Neuronal stem cell (in vitro differentiated cells): ENCODE data around the gene SPOCK1.

Experiments
- DNase-seq: peaks from one replicate; pipeline ENCODE4 v3.0.0-alpha.2; 2013; ENCODE audit warnings: low spot score
- H2AFZ ChIP-seq: one replicate; pipeline ENCODE4 v1.6.1; 2013; ENCODE audit warnings: mild to moderate bottlenecking, low read length, inconsistent platforms
- H2AK5ac ChIP-seq: 2 replicates; pipeline ENCODE4 v1.6.1; 2013; ENCODE audit warnings: low read depth, mild to moderate bottlenecking, inconsistent platforms, low read length, moderate library complexity, mixed read lengths
- H2BK120ac ChIP-seq: 2 replicates; pipeline ENCODE4 v1.6.1; 2013; ENCODE audit warnings: low read depth, mild to moderate bottlenecking, inconsistent platforms, low read length, moderate library complexity, mixed read lengths
- H2BK12ac ChIP-seq: one replicate; pipeline ENCODE4 v1.6.1; 2013; ENCODE audit warnings: low read length, inconsistent platforms
- H2BK15ac ChIP-seq: 2 replicates; pipeline ENCODE4 v1.6.1; 2013; ENCODE audit warnings: mild to moderate bottlenecking, low read length, inconsistent platforms, mixed read lengths
- H2BK5ac ChIP-seq: one replicate; pipeline ENCODE4 v1.6.1; 2013; ENCODE audit warnings: inconsistent platforms, mild to moderate bottlenecking, low read length, moderate library complexity
- H3K14ac ChIP-seq: one replicate; pipeline ENCODE4 v1.6.1; 2013; ENCODE audit warnings: low read length, inconsistent platforms
- H3K18ac ChIP-seq: 2 replicates; pipeline ENCODE4 v1.6.1; 2013; ENCODE audit warnings: low read length, inconsistent platforms
- H3K23ac ChIP-seq: 2 replicates; pipeline ENCODE4 v1.6.1; 2013; ENCODE audit warnings: low read depth, mild to moderate bottlenecking, mixed read lengths, low read length, inconsistent platforms; ENCODE audit not compliant: poor library complexity
- H3K27ac ChIP-seq: replicated peaks from 3 replicates; pipeline ENCODE4 v1.5.1; 2013; ENCODE audit warnings: low read length, inconsistent platforms
- H3K27me3 ChIP-seq, 3 experiments: 2 replicates each; pipeline ENCODE4 v1.6.1; 2013; ENCODE audit warnings: low read length in 3 of 3, mild to moderate bottlenecking in 2 of 3, inconsistent platforms in 1 of 3, low read depth in 1 of 3, mixed read lengths in 1 of 3, moderate library complexity in 1 of 3; ENCODE audit not compliant: control insufficient read depth in 3 of 3, insufficient read depth in 3 of 3
- H3K36me3 ChIP-seq, 2 donors: replicated peaks in 1 of 2; 2 replicates each; pipeline ENCODE4 v1.6.1; 2013; ENCODE audit warnings: low read length in 2 of 2; ENCODE audit not compliant: control insufficient read depth in 2 of 2, insufficient read depth in 2 of 2
- H3K4ac ChIP-seq: 2 replicates; pipeline ENCODE4 v1.6.1; 2013; ENCODE audit warnings: inconsistent platforms, mild to moderate bottlenecking, low read length, moderate library complexity
- H3K4me1 ChIP-seq, 2 donors: 1 replicate in 1 of 2; 2 replicates in 1 of 2; pipeline ENCODE4 v1.6.1; 2013; ENCODE audit warnings: low read length in 2 of 2, low read depth in 1 of 2; ENCODE audit not compliant: control insufficient read depth in 2 of 2, insufficient read depth in 1 of 2
- H3K4me2 ChIP-seq: one replicate; pipeline ENCODE4 v1.6.1; 2013; ENCODE audit warnings: mild to moderate bottlenecking, low read length, inconsistent platforms; ENCODE audit not compliant: insufficient read depth, poor library complexity, severe bottlenecking
- H3K4me3 ChIP-seq, 2 donors: 2 replicates each; pipeline ENCODE4 v1.5.1; 2013; ENCODE audit warnings: low read length in 2 of 2, mild to moderate bottlenecking in 2 of 2, inconsistent platforms in 1 of 2, moderate library complexity in 1 of 2
- H3K79me1 ChIP-seq: one replicate; pipeline ENCODE4 v1.6.1; 2013; ENCODE audit warnings: low read depth, mild to moderate bottlenecking, inconsistent platforms, low read length, moderate library complexity
- H3K9ac ChIP-seq: one replicate; pipeline ENCODE4 v1.6.1; 2013; ENCODE audit warnings: mild to moderate bottlenecking, low read depth, low read length, inconsistent platforms; ENCODE audit not compliant: poor library complexity
- H3K9me3 ChIP-seq, 2 donors: replicated peaks in 1 of 2; 2 replicates each; pipeline versions ENCODE3 to v1.6.1; 2013; ENCODE audit warnings: low read length in 2 of 2, mild to moderate bottlenecking in 2 of 2, inconsistent platforms in 1 of 2, low read depth in 1 of 2, mixed read lengths in 1 of 2, moderate library complexity in 1 of 2; ENCODE audit not compliant: control insufficient read depth in 2 of 2, insufficient read depth in 1 of 2
- H4K8ac ChIP-seq: one replicate; pipeline ENCODE4 v1.6.1; 2013; ENCODE audit warnings: low read depth, mild to moderate bottlenecking, inconsistent platforms, low read length, moderate library complexity
- H4K91ac ChIP-seq: one replicate; pipeline ENCODE4 v1.6.1; 2013; ENCODE audit warnings: low read length, low read depth, mild to moderate bottlenecking, inconsistent platforms; ENCODE audit not compliant: poor library complexity
- WGBS, 2 donors: extraction: QIAGEN DNeasy Blood & Tissue Kit; methylation state at CpG; one replicate each; pipeline ENCODE4 v1.1.7; 2013; ENCODE audit warnings: missing lambda C conversion rate in 2 of 2, mixed read lengths in 1 of 2; ENCODE audit not compliant: insufficient read length in 2 of 2, insufficient replicate concordance in 1 of 2; ENCODE audit errors: extremely low coverage in 2 of 2; 5-methylcytosine and 5-hydroxymethylcytosine counted together

SPOCK1 gene

DNA sequence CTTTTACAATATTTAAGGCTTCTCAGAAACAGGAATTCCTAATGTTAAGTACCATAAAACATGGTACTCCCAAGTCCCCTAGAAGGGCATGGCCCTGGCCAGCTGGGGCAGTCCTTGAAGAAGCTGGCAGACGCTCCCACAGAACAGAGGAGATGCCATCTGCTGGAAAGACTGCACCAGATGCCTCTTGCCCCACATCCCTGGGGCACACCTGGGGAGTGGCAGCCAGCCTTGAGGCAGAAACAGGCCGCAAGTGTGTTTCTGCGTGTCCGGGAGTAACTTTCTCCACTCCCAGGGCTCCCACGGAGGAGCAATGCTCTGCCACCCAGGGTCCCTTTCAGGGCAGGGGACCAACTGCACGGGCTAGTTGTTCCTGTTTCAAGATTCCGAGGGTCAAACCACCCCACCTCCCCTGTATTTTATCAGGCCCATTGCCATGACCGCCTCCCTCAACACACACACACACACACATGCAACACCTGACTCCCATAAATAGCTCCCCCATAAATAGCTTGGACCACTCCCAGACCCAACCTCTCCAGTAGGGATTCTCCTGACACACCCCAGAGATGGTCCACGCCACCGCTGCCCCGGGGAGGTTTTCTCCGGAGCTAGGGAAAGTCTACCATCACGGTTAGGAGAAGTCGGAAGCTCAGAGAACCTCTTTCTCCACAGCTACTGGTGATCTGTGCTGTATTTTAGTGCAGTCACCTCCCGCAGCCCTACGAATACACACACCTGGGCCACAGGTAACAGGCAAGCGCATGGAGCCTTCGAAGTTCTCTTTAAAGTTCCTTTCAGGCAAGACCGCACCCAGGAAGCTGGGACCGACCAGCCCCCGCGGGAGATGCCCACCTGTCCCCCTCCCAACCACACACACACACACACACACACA is 1.5 kb downstream of the SPOCK1 start:
- Histone ChIP-seq H3K27me3 (peaks cover 9 to 17% (median 12%) of the 10 kb centered on the region in 3 experiments), H2BK12ac (peak overlapping the region; percentile 76), H3K9me3 (no peaks in the 10 kb centered on the region), H3K14ac (no peak overlapping the region), H3K23ac (no peak overlapping the region), H3K18ac (peak overlapping the region; percentile 81), H3K79me1 (no peaks in the 10 kb centered on the region), H2BK15ac (no peak overlapping the region), H2BK5ac (no peak overlapping the region), H2AFZ (peak overlapping the region; percentile 99), H3K9ac (no peak overlapping the region), H4K8ac (no peak overlapping the region), H3K27ac (no peak overlapping the region), H3K4me3 (peak overlapping the region; percentile 70 to 86), H3K4me1 (peaks cover 0 to 4% of the 10 kb centered on the region in 2 donors), H2BK120ac (no peak overlapping the region), H3K4ac (no peak overlapping the region), H4K91ac (no peak overlapping the region), H3K36me3 (no peaks in the 10 kb centered on the region), H2AK5ac (no peak overlapping the region), H3K4me2 (peak overlapping the region; percentile 87)
- no peak for DNase-seq
- no CpG with 5 or more reads among the region's 22 CpGs for WGBS, 2 donors

DNA sequence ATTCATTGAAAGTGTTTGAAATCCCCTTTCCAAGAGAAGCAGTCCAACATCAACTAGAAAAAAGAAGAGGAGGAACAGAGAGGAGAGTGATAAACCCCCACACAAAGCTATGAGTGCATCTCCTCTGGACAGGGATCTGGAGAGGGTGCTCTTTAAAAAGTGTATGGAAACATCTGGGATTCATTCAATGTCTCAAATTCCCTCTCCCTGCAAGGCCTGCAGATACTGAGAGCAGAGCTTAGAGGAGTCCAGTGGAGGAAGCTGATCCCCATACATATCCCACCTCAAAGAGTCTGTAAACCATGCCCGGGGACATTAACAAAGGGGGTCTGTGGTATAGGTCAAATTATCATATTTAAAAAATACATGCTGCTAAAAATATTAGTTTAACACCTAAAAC is 2.2 kb downstream of the SPOCK1 start:
- Histone ChIP-seq H3K23ac (no peak overlapping the region), H2AFZ (no peak overlapping the region), H2BK12ac (no peak overlapping the region), H3K79me1 (no peaks in the 10 kb centered on the region), H3K27me3 (peaks cover 5 to 17% (median 9%) of the 10 kb centered on the region in 3 experiments), H2BK5ac (no peak overlapping the region), H3K14ac (no peak overlapping the region), H2AK5ac (no peak overlapping the region), H4K8ac (no peak overlapping the region), H2BK120ac (no peak overlapping the region), H3K4me2 (no peak overlapping the region), H3K4me1 (peaks cover 0 to 4% of the 10 kb centered on the region in 2 donors), H3K9ac (no peak overlapping the region), H3K27ac (no peak overlapping the region), H3K4ac (no peak overlapping the region), H3K9me3 (no peaks in the 10 kb centered on the region), H3K4me3 (no peak overlapping the region), H4K91ac (no peak overlapping the region), H3K36me3 (no peaks in the 10 kb centered on the region), H3K18ac (no peak overlapping the region), H2BK15ac (no peak overlapping the region)
- WGBS, 2 donors, result no CpG with 5 or more reads among the region's 1 CpG
- no peak for DNase-seq

DNA sequence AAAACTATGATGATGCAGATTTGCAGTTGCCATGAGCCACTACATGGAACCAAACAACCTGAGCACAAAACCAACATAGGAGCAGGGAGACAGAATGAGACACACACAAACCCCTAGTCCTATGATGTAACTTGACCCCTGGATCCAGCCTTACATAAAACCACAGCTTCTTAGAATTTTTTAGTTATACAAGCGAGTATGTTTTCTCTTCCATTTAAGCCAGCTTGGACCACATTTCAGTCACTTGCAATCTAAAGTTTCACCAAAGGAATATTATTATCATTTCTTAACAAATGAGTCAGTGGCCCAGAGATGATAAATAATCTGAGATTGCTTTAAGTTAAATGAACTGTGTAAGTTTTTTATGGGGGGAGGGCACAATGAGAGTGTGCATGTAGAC is 6.8 kb downstream of the SPOCK1 start:
- no CpG with 5 or more reads among the region's 1 CpG for WGBS, 2 donors
- no peak overlapping the region for H3K4ac ChIP-seq
- H3K27ac ChIP-seq, result no peak overlapping the region
- H3K23ac ChIP-seq, result no peak overlapping the region
- H3K36me3 ChIP-seq, result no peaks in the 10 kb centered on the region
- DNase-seq, result no peak
- H3K9me3 ChIP-seq, result no peaks in the 10 kb centered on the region
- no peaks in the 10 kb centered on the region for H3K79me1 ChIP-seq
- no peak overlapping the region for H2BK5ac ChIP-seq
- no peak overlapping the region for H3K4me3 ChIP-seq
- no peak overlapping the region for H4K8ac ChIP-seq
- no peak overlapping the region for H2BK15ac ChIP-seq
- no peak overlapping the region for H3K4me2 ChIP-seq
- no peak overlapping the region for H3K18ac ChIP-seq
- H3K4me1 ChIP-seq, result peaks cover 0 to 4% of the 10 kb centered on the region in 2 donors
- no peak overlapping the region for H2BK120ac ChIP-seq
- no peak overlapping the region for H2BK12ac ChIP-seq
- H3K27me3 ChIP-seq, result peaks cover 0 to under 1% (median 0%) of the 10 kb centered on the region in 3 experiments
- H3K14ac ChIP-seq, result no peak overlapping the region
- no peak overlapping the region for H2AFZ ChIP-seq
- H2AK5ac ChIP-seq, result no peak overlapping the region
- H3K9ac ChIP-seq, result no peak overlapping the region
- no peak overlapping the region for H4K91ac ChIP-seq

DNA sequence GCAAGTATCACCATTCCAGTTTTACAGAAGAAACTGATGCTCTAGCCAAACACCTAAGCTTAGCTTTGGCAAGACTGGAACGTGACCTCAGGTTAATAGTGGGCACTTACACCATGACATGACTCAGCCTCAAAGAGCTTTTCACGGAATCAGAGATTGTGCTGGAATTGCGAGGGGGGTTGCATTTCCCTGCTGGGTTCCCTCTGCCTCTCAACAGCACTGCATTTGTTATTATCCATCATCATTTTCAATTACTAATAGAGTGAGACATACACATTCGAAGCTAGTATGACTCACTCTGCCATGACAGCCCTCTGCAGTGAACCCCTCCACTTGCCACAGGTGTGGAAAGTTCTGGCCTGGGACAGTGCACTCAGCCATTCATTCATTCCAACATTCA is 8.0 kb downstream of the SPOCK1 start:
- Histone ChIP-seq H4K91ac (no peak overlapping the region), H3K4me2 (no peak overlapping the region), H2BK15ac (no peak overlapping the region), H2BK12ac (no peak overlapping the region), H2AFZ (no peak overlapping the region), H3K27ac (no peak overlapping the region), H3K36me3 (no peaks in the 10 kb centered on the region), H2BK120ac (no peak overlapping the region), H3K18ac (no peak overlapping the region), H3K4ac (no peak overlapping the region), H3K4me3 (no peak overlapping the region), H3K9ac (no peak overlapping the region), H3K4me1 (peaks cover 0 to 4% of the 10 kb centered on the region in 2 donors), H3K9me3 (no peaks in the 10 kb centered on the region), H3K14ac (no peak overlapping the region), H3K79me1 (no peaks in the 10 kb centered on the region), H2BK5ac (no peak overlapping the region), H2AK5ac (no peak overlapping the region), H3K23ac (no peak overlapping the region), H3K27me3 (no peaks in the 10 kb centered on the region), H4K8ac (no peak overlapping the region)
- DNase-seq, result no peak
- no CpG with 5 or more reads among the region's 4 CpGs for WGBS, 2 donors
